Measurements from ENCODE around the gene OCRL.

- TF ChIP-seq IRF3 (IDR thresholded peaks at IDR 0.05; ENCODE audit: low read depth, low read length) = no peak
- TF ChIP-seq NRF1 (IDR thresholded peaks at IDR 0.05; ENCODE audit: low read depth, low read length) = no peak
- TF ChIP-seq CTCF (IDR thresholded peaks at IDR 0.05) = peak; percentile 15; the same call in 1 of the 2 replicates
- TF ChIP-seq POLR2AphosphoS5 (IDR thresholded peaks at IDR 0.05; ENCODE audit: low read depth, low read length) = no peak
- no peak for TF ChIP-seq MAX (IDR thresholded peaks at IDR 0.05; ENCODE audit: low read depth)
- no peak for TF ChIP-seq RFX5 (IDR thresholded peaks at IDR 0.05; ENCODE audit: low read length)
- no peak for TF ChIP-seq RCOR1 (IDR thresholded peaks at IDR 0.05; ENCODE audit: low read length)
- TF ChIP-seq PBX3 (IDR thresholded peaks at IDR 0.05) = no peak
- TF ChIP-seq TEAD4 (IDR thresholded peaks at IDR 0.05; ENCODE audit: borderline replicate concordance, insufficient read depth) = no peak
- no peak for TF ChIP-seq CHD2 (IDR thresholded peaks at IDR 0.05; ENCODE audit: low read length, partially characterized antibody)
- no peak for TF ChIP-seq YY1 (IDR thresholded peaks at IDR 0.05; ENCODE audit: low read depth)
- no peak for TF ChIP-seq MXI1 (IDR thresholded peaks at IDR 0.05; ENCODE audit: low read depth, low read length)
- no peak for TF ChIP-seq JUND (IDR thresholded peaks at IDR 0.05)
- no peak for TF ChIP-seq EP300 (IDR thresholded peaks at IDR 0.05; ENCODE audit: borderline replicate concordance in 1 of 2, low read depth in 1 of 2, low read length in 1 of 2)
Measured at GRCh38 chrX:129609395-129609794, 69.3 kb downstream of the OCRL start.

Measured in SK-N-SH (cell line).